Stomach (tissue), 4 donors: ENCODE data around the gene MTRFR.

Experiments used
- EP300 ChIP-seq: sonication (generic); formaldehyde crosslinking; IDR thresholded peaks from one replicate; pipeline ENCODE4 v1.6.1; 2017; ENCODE audit warnings: antibody characterized with exemption
- POLR2AphosphoS5 ChIP-seq, 3 donors: sonication (generic); formaldehyde crosslinking; IDR thresholded peaks; one replicate each; pipeline ENCODE4 v1.6.1; 2016; ENCODE audit warnings: antibody characterized with exemption in 3 of 3
- TF ChIP-seq, protein P1 (sequence below), 7 experiments: fragments of 450-650 bp in 4 of 7; fragments of 200-600 bp in 3 of 7; sonication (generic) in 3 of 7; IDR thresholded peaks; one replicate each; pipeline ENCODE4 v1.5.1; 2016 to 2019; ENCODE audit warnings: antibody characterized with exemption in 7 of 7, control low read depth in 2 of 7, mild to moderate bottlenecking in 1 of 7

DNA sequence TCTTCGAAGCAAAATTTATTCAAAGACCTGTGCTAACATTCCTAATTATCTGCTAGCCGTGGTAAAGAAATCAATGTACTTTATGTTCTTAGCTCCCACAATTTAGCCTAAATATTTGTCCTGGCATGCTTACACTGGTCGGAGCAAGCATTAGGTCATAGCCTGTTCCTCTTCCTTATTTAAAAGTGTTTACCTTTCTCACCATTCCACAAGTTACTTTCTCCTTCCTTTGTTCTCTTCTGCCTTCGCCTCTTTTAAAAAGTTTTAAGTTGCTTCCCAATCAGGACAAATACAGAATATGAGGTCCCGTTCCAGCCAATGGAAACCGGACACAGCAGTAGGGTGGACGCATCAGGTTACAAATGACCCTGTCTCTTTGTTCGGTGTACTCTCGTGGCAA is 26.8 kb downstream of the MTRFR start:
- TF ChIP-seq POLR2AphosphoS5 (IDR thresholded peaks at IDR 0.05) (no peak), EP300 (no peak)
- TF ChIP-seq, protein P1, sequence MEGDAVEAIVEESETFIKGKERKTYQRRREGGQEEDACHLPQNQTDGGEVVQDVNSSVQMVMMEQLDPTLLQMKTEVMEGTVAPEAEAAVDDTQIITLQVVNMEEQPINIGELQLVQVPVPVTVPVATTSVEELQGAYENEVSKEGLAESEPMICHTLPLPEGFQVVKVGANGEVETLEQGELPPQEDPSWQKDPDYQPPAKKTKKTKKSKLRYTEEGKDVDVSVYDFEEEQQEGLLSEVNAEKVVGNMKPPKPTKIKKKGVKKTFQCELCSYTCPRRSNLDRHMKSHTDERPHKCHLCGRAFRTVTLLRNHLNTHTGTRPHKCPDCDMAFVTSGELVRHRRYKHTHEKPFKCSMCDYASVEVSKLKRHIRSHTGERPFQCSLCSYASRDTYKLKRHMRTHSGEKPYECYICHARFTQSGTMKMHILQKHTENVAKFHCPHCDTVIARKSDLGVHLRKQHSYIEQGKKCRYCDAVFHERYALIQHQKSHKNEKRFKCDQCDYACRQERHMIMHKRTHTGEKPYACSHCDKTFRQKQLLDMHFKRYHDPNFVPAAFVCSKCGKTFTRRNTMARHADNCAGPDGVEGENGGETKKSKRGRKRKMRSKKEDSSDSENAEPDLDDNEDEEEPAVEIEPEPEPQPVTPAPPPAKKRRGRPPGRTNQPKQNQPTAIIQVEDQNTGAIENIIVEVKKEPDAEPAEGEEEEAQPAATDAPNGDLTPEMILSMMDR (IDR thresholded peaks at IDR 0.05): no peak
